Skeletal muscle cell (primary cell): ENCODE results near the gene PTK7.

Experiments used
- DNase-seq: peaks from one replicate; pipeline ENCODE4 v3.0.0-alpha.2; 2010; ENCODE audit warnings: low read depth
- H3K4me3 ChIP-seq: 2 replicates; pipeline ENCODE4 v1.5.1; 2011; ENCODE audit warnings: low read depth, mild to moderate bottlenecking, control low read depth, low read length, moderate library complexity

The PTK7 gene

GRCh38 chr6:43052842-43053544 lies 23.1 kb upstream of the PTK7 start:
- peak overlapping the region; percentile 91 for H3K4me3 ChIP-seq
- no peak for DNase-seq

- peak within 1 kb of the TSS; percentile 91 for H3K4me3 ChIP-seq
Observed at GRCh38 chr6:43053545-43054205, 22.4 kb upstream of the PTK7 start, which contains the start of gene CUL7. TSS of gene CUL7 (minus strand) at chr6:43053851. CDS start at chr6:43052788, 1,063 bp downstream.

GRCh38 chr6:43054206-43054943 lies 21.7 kb upstream of the PTK7 start:
- peak overlapping the region; percentile 91 for H3K4me3 ChIP-seq
- DNase-seq, result no peak

More at GRCh38 chr6:43053545-43054205, 22.4 kb upstream of the PTK7 start, which contains the start of gene CUL7:
- peak; percentile 84 for DNase-seq

- no peak overlapping the region for H3K4me3 ChIP-seq
- DNase-seq, result no peak
Observed at GRCh38 chr6:43055966-43056365, 20.1 kb upstream of the PTK7 start.

- no peak for DNase-seq
- peak overlapping the region; percentile 100 for H3K4me3 ChIP-seq
Observed at GRCh38 chr6:43058531-43058930, 17.6 kb upstream of the PTK7 start.

- peak within 1 kb of the TSS; percentile 100 for H3K4me3 ChIP-seq
- peak; percentile 94 for DNase-seq
Observed at GRCh38 chr6:43059168-43060033, 16.7 kb upstream of the PTK7 start, which contains the start of the genes KLC4 and MRPL2. TSS of gene KLC4 (plus strand) at chr6:43059631. CDS start at chr6:43061336, 1,705 bp downstream. TSS of gene MRPL2 (minus strand) at chr6:43059434. CDS start at chr6:43059381, 53 bp downstream.

GRCh38 chr6:43060034-43060754 lies 15.9 kb upstream of the PTK7 start:
- peak overlapping the region; percentile 100 for H3K4me3 ChIP-seq
- no peak for DNase-seq

GRCh38 chr6:43060755-43061633 lies 15.1 kb upstream of the PTK7 start:
- DNase-seq, result no peak
- H3K4me3 ChIP-seq, result no peak overlapping the region

GRCh38 chr6:43061861-43062260 lies 14.3 kb upstream of the PTK7 start:
- H3K4me3 ChIP-seq, result no peak overlapping the region
- no peak for DNase-seq

- H3K4me3 ChIP-seq, result no peak overlapping the region
- no peak for DNase-seq
Observed at GRCh38 chr6:43062818-43063217, 13.3 kb upstream of the PTK7 start.

- DNase-seq, result no peak
- no peak overlapping the region for H3K4me3 ChIP-seq
Observed at GRCh38 chr6:43070028-43070632, 6.0 kb upstream of the PTK7 start.

GRCh38 chr6:43074847-43075669 lies 1.1 kb upstream of the PTK7 start:
- peak; percentile 41 for DNase-seq
- H3K4me3 ChIP-seq, result peak overlapping the region; percentile 50

- H3K4me3 ChIP-seq, result peak overlapping the region; percentile 94
- no peak for DNase-seq
Observed at GRCh38 chr6:43076464-43077332, 584 bp downstream of the PTK7 start.

GRCh38 chr6:43077333-43077809 lies 1.3 kb downstream of the PTK7 start:
- DNase-seq, result no peak
- H3K4me3 ChIP-seq, result peak overlapping the region; percentile 94

GRCh38 chr6:43077981-43078511 lies 1.9 kb downstream of the PTK7 start:
- no peak for DNase-seq
- peak overlapping the region; percentile 94 for H3K4me3 ChIP-seq
